HepG2 (cell line): Measurements from ENCODE around the gene FAM219B. TPM values are rescaled to one million over a fixed set of nuclear protein-coding genes. Genes with fewer than 3 reads are reported as not detected.
A peak's percentile ranks its signal among the peaks of the same experiment; 100 is the strongest.

Source experiments
- ARHGAP35 ChIP-seq: sonication (generic); formaldehyde crosslinking; IDR thresholded peaks from 2 replicates; pipeline ENCODE4 v1.9.0; 2022; ENCODE audit warnings: mild to moderate bottlenecking, inconsistent platforms, moderate library complexity, missing genetic modification reagents, borderline replicate concordance
- ARNTL ChIP-seq: sonication (generic); formaldehyde crosslinking; IDR thresholded peaks from 2 replicates; pipeline ENCODE4 v1.4.0; 2020; ENCODE audit warnings: mild to moderate bottlenecking, missing genetic modification reagents
- ATF4 ChIP-seq, 2 experiments: fragments of 450-650 bp in 1 of 2; sonication (generic) in 1 of 2; formaldehyde crosslinking; IDR thresholded peaks; 2 replicates each; pipeline versions ENCODE4 v1.5.0 to v1.8.0; 2020 to 2022; ENCODE audit warnings: mild to moderate bottlenecking in 1 of 2, missing genetic modification reagents in 1 of 2
- CCDC6 ChIP-seq: sonication (generic); formaldehyde crosslinking; IDR thresholded peaks from 2 replicates; pipeline ENCODE4 v1.8.1; 2022; ENCODE audit warnings: mild to moderate bottlenecking, missing genetic modification reagents, moderate library complexity
- MLLT10 ChIP-seq: sonication (generic); formaldehyde crosslinking; IDR thresholded peaks from 2 replicates; pipeline ENCODE4 v1.4.0; 2020; ENCODE audit warnings: missing genetic modification reagents
- MLXIP ChIP-seq: sonication (generic); formaldehyde crosslinking; IDR thresholded peaks from 2 replicates; pipeline ENCODE4 v1.9.0; 2021; ENCODE audit warnings: missing genetic modification reagents, borderline replicate concordance
- MXI1 ChIP-seq: IDR thresholded peaks from 3 replicates; pipeline ENCODE4 v1.6.1; 2012; ENCODE audit warnings: low read depth, low read length, inconsistent platforms, borderline replicate concordance
- NBN ChIP-seq: fragments of 450-650 bp; conservative IDR thresholded peaks from 2 replicates; pipeline ENCODE4 v1.6.1; 2017
- NCOR1 ChIP-seq: fragments of 200-600 bp; sonication (generic); IDR thresholded peaks from 2 replicates; pipeline ENCODE4 v1.7.0; 2017; ENCODE audit warnings: antibody characterized with exemption, low read length, borderline replicate concordance
- NFIC ChIP-seq: IDR thresholded peaks from 2 replicates; pipeline ENCODE4 v1.6.1; 2012; ENCODE audit warnings: mild to moderate bottlenecking, low read length, inconsistent platforms
- RFX1 ChIP-seq: fragments of 450-650 bp; IDR thresholded peaks from 2 replicates; pipeline ENCODE4 v1.6.1; 2017
- SRSF1 ChIP-seq: fragments of 200-400 bp; formaldehyde crosslinking; optimal IDR thresholded peaks from 2 replicates; pipeline ENCODE3; 2017; ENCODE audit warnings: mild to moderate bottlenecking, low read depth, low read length, moderate library complexity
- SSRP1 ChIP-seq: IDR thresholded peaks from 2 replicates; pipeline ENCODE4 v1.6.1; 2016; ENCODE audit warnings: control low read depth
- TEAD2 ChIP-seq: sonication (generic); formaldehyde crosslinking; IDR thresholded peaks from 2 replicates; pipeline ENCODE4 v1.9.0; 2021; ENCODE audit warnings: missing genetic modification reagents
- XRCC5 ChIP-seq: fragments of 200-400 bp; formaldehyde crosslinking; optimal IDR thresholded peaks from 2 replicates; pipeline ENCODE3; 2017; ENCODE audit warnings: mild to moderate bottlenecking, low read length
- ZNF230 ChIP-seq: sonication (generic); formaldehyde crosslinking; IDR thresholded peaks from 2 replicates; pipeline ENCODE4 v1.4.0; 2020; ENCODE audit warnings: mild to moderate bottlenecking, missing genetic modification reagents
- polyA plus RNA-seq, 8 experiments: library from polyadenylated mRNA; depleted of rRNA in 3 of 8; stranded (reverse) in 7 of 8; unstranded in 1 of 8; fragments of >200 nt; fragmentation: Illumina TruSeq in 4 of 8; extraction: Trizol in 4 of 8; gene quantifications; 2 replicates each; pipeline versions ENCODE4 v1.2.1 to v1.2.3, GENCODE V29; 2011 to 2016; ENCODE audit warnings: low read depth in 4 of 8, missing spikeins in 1 of 8, mixed read lengths in 1 of 8; ENCODE audit not compliant: insufficient read depth in 1 of 8
- total RNA-seq, 5 experiments: library from RNA; depleted of rRNA; stranded (reverse); fragments of >200 nt; fragmentation: Illumina TruSeq; extraction: Trizol; gene quantifications; 2 replicates each; pipeline ENCODE4 v1.2.3, GENCODE V29; 2016; ENCODE audit warnings: low read depth in 1 of 5
- TF ChIP-seq, protein P1 (sequence below): sonication (generic); formaldehyde crosslinking; IDR thresholded peaks from 2 replicates; pipeline ENCODE4 v1.4.0; 2020; ENCODE audit warnings: missing genetic modification reagents
- TF ChIP-seq, protein P2 (sequence below): sonication (generic); formaldehyde crosslinking; IDR thresholded peaks from 2 replicates; pipeline ENCODE4 v1.4.0; 2020; ENCODE audit warnings: mild to moderate bottlenecking, missing genetic modification reagents, borderline replicate concordance
- TF ChIP-seq, protein P3 (sequence below): sonication (generic); formaldehyde crosslinking; IDR thresholded peaks from 2 replicates; pipeline ENCODE4 v1.5.0; 2020; ENCODE audit warnings: mild to moderate bottlenecking, missing genetic modification reagents

FAM219B gene
- total and polyA plus RNA-seq, 2 of the 13 experiments (the other 11 are each of a cell fraction or from before 2014, with no cell fraction given): 36.6 to 50.2 TPM

DNA sequence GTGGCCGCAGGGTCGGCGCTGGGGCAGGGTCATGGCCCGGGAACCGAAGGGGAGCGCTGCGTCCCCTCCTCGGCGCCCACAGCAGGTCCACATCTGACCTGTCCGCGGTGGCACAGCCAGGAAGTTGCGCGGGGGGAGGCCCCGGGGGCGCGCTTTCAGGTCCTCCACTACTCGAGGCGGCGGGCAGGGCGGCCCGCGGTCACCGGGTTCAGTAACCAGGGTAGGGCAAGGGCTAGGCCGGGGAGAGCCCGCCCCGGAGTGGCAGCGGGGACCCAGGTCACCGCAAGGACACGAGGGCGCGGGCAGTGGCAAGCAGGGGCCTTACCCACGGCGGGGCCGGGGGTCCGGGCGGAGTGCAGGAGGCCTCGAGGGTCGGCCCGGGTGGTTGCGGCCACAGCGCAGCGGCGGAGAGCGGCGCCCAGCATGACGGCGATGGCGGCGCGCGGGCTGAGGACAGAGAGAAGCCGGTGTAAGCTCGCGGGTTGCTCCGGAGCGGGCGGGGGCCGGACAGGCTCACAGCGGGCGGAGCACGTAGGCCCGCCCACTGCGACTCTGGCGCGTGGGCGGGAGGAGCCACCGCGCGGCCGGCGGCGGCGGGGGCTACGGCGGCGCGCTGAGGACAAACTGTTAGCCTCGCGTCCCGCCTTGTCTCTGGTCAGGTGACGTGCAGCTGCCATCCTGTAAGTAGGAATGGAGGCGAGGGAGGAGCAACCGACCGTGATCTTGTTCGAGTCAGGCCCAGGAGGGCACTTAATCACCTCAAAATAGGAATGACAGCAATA, 31.1 kb upstream of the FAM219B start, which contains the start of gene COX5A (continued):
- no peak for TF ChIP-seq MLXIP (CRISPR knock-in tag)
- TF ChIP-seq, protein P1, sequence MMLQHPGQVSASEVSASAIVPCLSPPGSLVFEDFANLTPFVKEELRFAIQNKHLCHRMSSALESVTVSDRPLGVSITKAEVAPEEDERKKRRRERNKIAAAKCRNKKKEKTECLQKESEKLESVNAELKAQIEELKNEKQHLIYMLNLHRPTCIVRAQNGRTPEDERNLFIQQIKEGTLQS (CRISPR knock-in tag): peak; percentile 15; the same call in 1 of the 2 replicates
- TF ChIP-seq ZNF230 (CRISPR knock-in tag): peak; percentile 81; the same call in 1 of the 2 replicates
- peak; percentile 77; the same call in 2 of the 3 replicates for TF ChIP-seq MXI1
- TF ChIP-seq SSRP1 (CRISPR knock-in tag): no peak
- 0 out of 2 replicates have a peak, but pooled peaks have one; percentile 32 for TF ChIP-seq ARHGAP35 (CRISPR knock-in tag)
- TF ChIP-seq TEAD2 (CRISPR knock-in tag): no peak
- 0 out of 2 replicates have a peak, but pooled peaks have one; percentile 38 for TF ChIP-seq CCDC6 (CRISPR knock-in tag)
- peak; percentile 85 for TF ChIP-seq XRCC5
- peak; percentile 93 for TF ChIP-seq SRSF1
- 0 out of 4 replicates have a peak, but pooled peaks of 1 of the 2 experiments have one; percentile 56 for TF ChIP-seq ATF4 (CRISPR knock-in tag; IDR thresholded peaks at IDR 0.05)
- no peak for TF ChIP-seq MLLT10 (CRISPR knock-in tag)
- TF ChIP-seq ARNTL (CRISPR knock-in tag): peak; percentile 78
- TF ChIP-seq NFIC: no peak
- no peak; the same call in 1 of the 2 replicates for TF ChIP-seq NCOR1
- no peak for TF ChIP-seq NBN
- TF ChIP-seq RFX1: no peak
- TF ChIP-seq, protein P2, sequence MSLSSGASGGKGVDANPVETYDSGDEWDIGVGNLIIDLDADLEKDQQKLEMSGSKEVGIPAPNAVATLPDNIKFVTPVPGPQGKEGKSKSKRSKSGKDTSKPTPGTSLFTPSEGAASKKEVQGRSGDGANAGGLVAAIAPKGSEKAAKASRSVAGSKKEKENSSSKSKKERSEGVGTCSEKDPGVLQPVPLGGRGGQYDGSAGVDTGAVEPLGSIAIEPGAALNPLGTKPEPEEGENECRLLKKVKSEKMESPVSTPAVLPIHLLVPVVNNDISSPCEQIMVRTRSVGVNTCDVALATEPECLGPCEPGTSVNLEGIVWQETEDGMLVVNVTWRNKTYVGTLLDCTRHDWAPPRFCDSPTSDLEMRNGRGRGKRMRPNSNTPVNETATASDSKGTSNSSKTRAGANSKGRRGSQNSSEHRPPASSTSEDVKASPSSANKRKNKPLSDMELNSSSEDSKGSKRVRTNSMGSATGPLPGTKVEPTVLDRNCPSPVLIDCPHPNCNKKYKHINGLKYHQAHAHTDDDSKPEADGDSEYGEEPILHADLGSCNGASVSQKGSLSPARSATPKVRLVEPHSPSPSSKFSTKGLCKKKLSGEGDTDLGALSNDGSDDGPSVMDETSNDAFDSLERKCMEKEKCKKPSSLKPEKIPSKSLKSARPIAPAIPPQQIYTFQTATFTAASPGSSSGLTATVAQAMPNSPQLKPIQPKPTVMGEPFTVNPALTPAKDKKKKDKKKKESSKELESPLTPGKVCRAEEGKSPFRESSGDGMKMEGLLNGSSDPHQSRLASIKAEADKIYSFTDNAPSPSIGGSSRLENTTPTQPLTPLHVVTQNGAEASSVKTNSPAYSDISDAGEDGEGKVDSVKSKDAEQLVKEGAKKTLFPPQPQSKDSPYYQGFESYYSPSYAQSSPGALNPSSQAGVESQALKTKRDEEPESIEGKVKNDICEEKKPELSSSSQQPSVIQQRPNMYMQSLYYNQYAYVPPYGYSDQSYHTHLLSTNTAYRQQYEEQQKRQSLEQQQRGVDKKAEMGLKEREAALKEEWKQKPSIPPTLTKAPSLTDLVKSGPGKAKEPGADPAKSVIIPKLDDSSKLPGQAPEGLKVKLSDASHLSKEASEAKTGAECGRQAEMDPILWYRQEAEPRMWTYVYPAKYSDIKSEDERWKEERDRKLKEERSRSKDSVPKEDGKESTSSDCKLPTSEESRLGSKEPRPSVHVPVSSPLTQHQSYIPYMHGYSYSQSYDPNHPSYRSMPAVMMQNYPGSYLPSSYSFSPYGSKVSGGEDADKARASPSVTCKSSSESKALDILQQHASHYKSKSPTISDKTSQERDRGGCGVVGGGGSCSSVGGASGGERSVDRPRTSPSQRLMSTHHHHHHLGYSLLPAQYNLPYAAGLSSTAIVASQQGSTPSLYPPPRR (CRISPR knock-in tag): peak; percentile 16; the same call in 1 of the 2 replicates
- TF ChIP-seq, protein P3, sequence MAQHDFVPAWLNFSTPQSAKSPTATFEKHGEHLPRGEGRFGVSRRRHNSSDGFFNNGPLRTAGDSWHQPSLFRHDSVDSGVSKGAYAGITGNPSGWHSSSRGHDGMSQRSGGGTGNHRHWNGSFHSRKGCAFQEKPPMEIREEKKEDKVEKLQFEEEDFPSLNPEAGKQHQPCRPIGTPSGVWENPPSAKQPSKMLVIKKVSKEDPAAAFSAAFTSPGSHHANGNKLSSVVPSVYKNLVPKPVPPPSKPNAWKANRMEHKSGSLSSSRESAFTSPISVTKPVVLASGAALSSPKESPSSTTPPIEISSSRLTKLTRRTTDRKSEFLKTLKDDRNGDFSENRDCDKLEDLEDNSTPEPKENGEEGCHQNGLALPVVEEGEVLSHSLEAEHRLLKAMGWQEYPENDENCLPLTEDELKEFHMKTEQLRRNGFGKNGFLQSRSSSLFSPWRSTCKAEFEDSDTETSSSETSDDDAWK: no peak
